Measurements from ENCODE around the gene SH3GL2. TPM values are rescaled to one million over a fixed set of nuclear protein-coding genes. Genes with fewer than 3 reads are reported as not detected.

Gene SH3GL2
- total RNA-seq, 1 experiment from 2014 or later: not detected

DNA sequence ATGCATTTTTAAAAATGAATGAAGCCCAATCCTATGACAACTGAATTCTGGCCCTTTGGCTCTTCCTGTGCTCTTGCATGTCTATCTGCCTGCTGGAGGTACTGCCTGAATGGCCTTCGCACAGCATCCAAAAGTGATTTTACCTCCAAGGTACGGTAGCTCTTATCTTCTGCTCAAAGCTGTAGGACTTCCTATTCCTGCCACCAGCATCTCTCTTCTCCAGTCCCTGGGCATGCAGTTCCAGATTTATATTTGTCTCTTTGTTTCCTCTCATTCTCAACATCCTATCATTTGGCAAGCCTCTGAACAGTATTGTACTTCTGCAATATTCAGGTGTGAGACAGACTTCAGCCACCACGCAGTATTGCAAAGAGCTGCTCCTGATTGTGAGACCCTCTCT is 43.7 kb upstream of the SH3GL2 start:
- TF ChIP-seq, protein P1, sequence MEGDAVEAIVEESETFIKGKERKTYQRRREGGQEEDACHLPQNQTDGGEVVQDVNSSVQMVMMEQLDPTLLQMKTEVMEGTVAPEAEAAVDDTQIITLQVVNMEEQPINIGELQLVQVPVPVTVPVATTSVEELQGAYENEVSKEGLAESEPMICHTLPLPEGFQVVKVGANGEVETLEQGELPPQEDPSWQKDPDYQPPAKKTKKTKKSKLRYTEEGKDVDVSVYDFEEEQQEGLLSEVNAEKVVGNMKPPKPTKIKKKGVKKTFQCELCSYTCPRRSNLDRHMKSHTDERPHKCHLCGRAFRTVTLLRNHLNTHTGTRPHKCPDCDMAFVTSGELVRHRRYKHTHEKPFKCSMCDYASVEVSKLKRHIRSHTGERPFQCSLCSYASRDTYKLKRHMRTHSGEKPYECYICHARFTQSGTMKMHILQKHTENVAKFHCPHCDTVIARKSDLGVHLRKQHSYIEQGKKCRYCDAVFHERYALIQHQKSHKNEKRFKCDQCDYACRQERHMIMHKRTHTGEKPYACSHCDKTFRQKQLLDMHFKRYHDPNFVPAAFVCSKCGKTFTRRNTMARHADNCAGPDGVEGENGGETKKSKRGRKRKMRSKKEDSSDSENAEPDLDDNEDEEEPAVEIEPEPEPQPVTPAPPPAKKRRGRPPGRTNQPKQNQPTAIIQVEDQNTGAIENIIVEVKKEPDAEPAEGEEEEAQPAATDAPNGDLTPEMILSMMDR (IDR thresholded peaks at IDR 0.05; ENCODE audit: unreplicated experiment): no peak
- ChIA-PET CTCF (interaction anchor here (0.7 kb wide), 1 partner anchor 1494 kb away, joined by 3 read pairs; no protein-coding TSS in a partner anchor), POLR2A (no interaction called here)
- DNase-seq (ENCODE audit: unreplicated experiment): no peak
- Mint-ChIP-seq H3K9me3 (ENCODE audit: unreplicated experiment) (no peaks in the 10 kb centered on the region), H3K36me3 (ENCODE audit: insufficient read depth, unreplicated experiment) (no peaks in the 10 kb centered on the region), H3K4me1 (ENCODE audit: insufficient read depth, unreplicated experiment) (no peaks in the 10 kb centered on the region), H3K27ac (ENCODE audit: low read depth, unreplicated experiment) (no peak overlapping the region), H3K27me3 (ENCODE audit: insufficient read depth, unreplicated experiment) (peaks cover 57% of the 10 kb centered on the region), H3K4me3 (ENCODE audit: unreplicated experiment) (no peak overlapping the region)
- intact Hi-C loops (cut with micrococcal nuclease): loop anchor here (10.0 kb wide), 1 partner anchor 1920 kb away; no protein-coding TSS in a partner anchor
- no TSS peak for BruUV-seq (replicated peaks)

DNA sequence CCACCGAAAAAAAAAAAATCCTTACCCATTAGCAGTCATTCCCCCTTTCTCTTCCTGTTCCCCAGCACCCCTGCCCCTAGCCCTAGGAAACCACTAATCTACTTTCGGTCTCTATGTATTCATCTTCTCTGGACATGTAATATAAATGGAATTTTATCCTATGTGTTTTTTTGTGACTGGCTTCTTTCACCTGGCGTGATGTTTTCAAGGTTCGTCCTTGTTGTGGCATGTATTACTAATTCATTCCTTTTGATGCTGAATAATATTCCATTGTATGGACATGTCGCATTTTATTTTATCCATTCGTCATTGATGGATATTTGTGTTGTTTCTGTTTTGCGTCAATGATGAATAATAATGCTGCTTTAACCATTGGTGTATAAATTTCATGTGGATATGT is 42.8 kb upstream of the SH3GL2 start:
- TF ChIP-seq, protein P1 (IDR thresholded peaks at IDR 0.05; ENCODE audit: unreplicated experiment): no peak
- H3K27ac Mint-ChIP-seq (ENCODE audit: low read depth, unreplicated experiment): no peak overlapping the region
- no peaks in the 10 kb centered on the region for H3K36me3 Mint-ChIP-seq (ENCODE audit: insufficient read depth, unreplicated experiment)
- intact Hi-C loops (cut with micrococcal nuclease): loop anchor here (10.0 kb wide), 1 partner anchor 1919 kb away; no protein-coding TSS in a partner anchor
- H3K9me3 Mint-ChIP-seq (ENCODE audit: unreplicated experiment): peaks cover 7% of the 10 kb centered on the region
- POLR2A ChIA-PET: no interaction called here
- peaks cover 57% of the 10 kb centered on the region for H3K27me3 Mint-ChIP-seq (ENCODE audit: insufficient read depth, unreplicated experiment)
- CTCF ChIA-PET: interaction anchor here (0.7 to 1.5 kb wide), 2 partner anchors 275 to 1494 kb away, joined by 3 read pairs; no protein-coding TSS in a partner anchor
- no TSS peak for BruUV-seq (replicated peaks)
- no peak for DNase-seq (ENCODE audit: unreplicated experiment)
- no peak overlapping the region for H3K4me3 Mint-ChIP-seq (ENCODE audit: unreplicated experiment)
- no peaks in the 10 kb centered on the region for H3K4me1 Mint-ChIP-seq (ENCODE audit: insufficient read depth, unreplicated experiment)

DNA sequence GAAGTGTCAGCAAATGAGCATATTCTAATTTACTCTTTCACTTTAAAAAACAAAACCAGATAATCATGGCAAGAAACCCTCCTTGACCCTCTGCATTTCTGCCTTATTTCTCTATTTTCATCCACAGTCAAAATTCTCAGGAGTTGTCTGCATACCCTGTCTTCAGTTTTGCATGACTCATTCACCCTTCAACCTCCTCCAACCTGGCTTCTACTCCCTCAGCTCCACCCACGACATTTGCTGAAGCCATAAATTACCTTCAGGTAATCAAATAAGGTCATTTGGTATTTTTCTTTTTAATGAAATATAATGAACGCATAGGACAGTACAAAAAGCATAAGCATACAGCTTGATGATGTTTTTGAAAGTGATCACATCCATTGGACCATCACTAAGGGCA is 27.8 kb upstream of the SH3GL2 start:
- peaks cover 7% of the 10 kb centered on the region for H3K9me3 Mint-ChIP-seq (ENCODE audit: unreplicated experiment)
- no peak for DNase-seq (ENCODE audit: unreplicated experiment)
- CTCF ChIA-PET: interaction anchor here (0.6 to 0.9 kb wide), 2 partner anchors 18 to 1069 kb away, joined by 4 to 5 read pairs; no protein-coding TSS in a partner anchor
- peaks cover 11% of the 10 kb centered on the region for H3K27me3 Mint-ChIP-seq (ENCODE audit: insufficient read depth, unreplicated experiment)
- H3K4me3 Mint-ChIP-seq (ENCODE audit: unreplicated experiment): no peak overlapping the region
- intact Hi-C loops (cut with micrococcal nuclease): no loop called here
- no peaks in the 10 kb centered on the region for H3K4me1 Mint-ChIP-seq (ENCODE audit: insufficient read depth, unreplicated experiment)
- TF ChIP-seq, protein P1 (IDR thresholded peaks at IDR 0.05; ENCODE audit: unreplicated experiment): no peak
- BruUV-seq (replicated peaks): no TSS peak
- POLR2A ChIA-PET: no interaction called here
- no peaks in the 10 kb centered on the region for H3K36me3 Mint-ChIP-seq (ENCODE audit: insufficient read depth, unreplicated experiment)
- H3K27ac Mint-ChIP-seq (ENCODE audit: low read depth, unreplicated experiment): no peak overlapping the region

DNA sequence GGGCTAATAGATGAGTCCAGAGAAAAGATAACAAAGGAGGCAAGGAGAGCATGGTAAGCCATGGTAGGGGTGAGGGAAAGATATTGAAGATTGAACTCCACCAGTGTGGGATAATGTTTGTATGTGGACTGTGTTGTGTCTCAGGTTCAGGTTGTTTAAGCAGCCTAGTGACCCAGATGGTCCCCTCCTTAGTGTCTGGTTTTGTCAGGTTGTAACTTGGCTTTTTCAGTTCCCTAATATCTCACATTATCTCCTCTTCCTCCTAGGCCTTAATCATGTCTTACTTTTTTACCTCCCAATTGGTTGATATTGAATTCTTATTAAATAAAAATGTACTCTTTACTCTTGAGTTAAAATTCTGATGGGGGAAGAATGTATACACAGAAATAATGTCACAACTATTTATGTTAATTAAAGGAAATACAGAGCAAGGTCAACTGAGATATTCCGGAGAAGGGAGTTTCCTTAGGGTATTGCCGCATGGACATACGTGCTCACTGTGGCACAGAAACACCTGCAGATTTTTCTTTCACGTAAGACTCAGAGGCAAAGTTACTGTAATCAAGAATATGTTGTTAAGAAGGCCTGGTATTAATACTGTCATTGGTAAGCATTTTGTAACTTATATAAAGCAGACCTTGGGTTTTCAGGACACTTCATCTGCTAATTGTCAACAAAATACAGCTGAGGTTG is 23.4 kb upstream of the SH3GL2 start:
- POLR2A ChIA-PET: no interaction called here
- Mint-ChIP-seq H3K9me3 (ENCODE audit: unreplicated experiment) (peaks cover 7% of the 10 kb centered on the region), H3K4me1 (ENCODE audit: insufficient read depth, unreplicated experiment) (no peaks in the 10 kb centered on the region), H3K27me3 (ENCODE audit: insufficient read depth, unreplicated experiment) (peaks cover 28% of the 10 kb centered on the region), H3K27ac (ENCODE audit: low read depth, unreplicated experiment) (no peak overlapping the region), H3K4me3 (ENCODE audit: unreplicated experiment) (no peak overlapping the region), H3K36me3 (ENCODE audit: insufficient read depth, unreplicated experiment) (no peaks in the 10 kb centered on the region)
- CTCF ChIA-PET: interaction anchor here (0.9 to 1.2 kb wide), 3 partner anchors 8 to 29 kb away, joined by 3 to 5 read pairs (median 3); no protein-coding TSS in a partner anchor
- TF ChIP-seq, protein P1 (IDR thresholded peaks at IDR 0.05; ENCODE audit: unreplicated experiment): no peak
- no peak for DNase-seq (ENCODE audit: unreplicated experiment)
- intact Hi-C loops (cut with micrococcal nuclease): no loop called here
- BruUV-seq (replicated peaks): no TSS peak
